Activated CD4-positive, alpha-beta T cell treated with anti-CD3 and anti-CD28 coated beads for 48 hours (primary cell): ENCODE data around the gene FRZB.

Experiments used
- DNase-seq: peaks from one replicate; pipeline ENCODE4 v3.0.0-alpha.2; 2020

Gene FRZB

GRCh38 chr2:182833084-182833854 lies 33.2 kb downstream of the FRZB start:
- DNase-seq = no peak

- no peak for DNase-seq
Measured at GRCh38 chr2:182831921-182832320, 34.5 kb downstream of the FRZB start.

GRCh38 chr2:182831101-182831500 lies 35.3 kb downstream of the FRZB start:
- no peak for DNase-seq

- DNase-seq = no peak
Measured at GRCh38 chr2:182827182-182827879, 39.1 kb downstream of the FRZB start.

- no peak for DNase-seq
Measured at GRCh38 chr2:182826496-182826895, 39.9 kb downstream of the FRZB start.

GRCh38 chr2:182826064-182826463 lies 40.4 kb downstream of the FRZB start:
- DNase-seq = no peak

- no peak for DNase-seq
Measured at GRCh38 chr2:182824767-182825158, 41.7 kb downstream of the FRZB start.

GRCh38 chr2:182824056-182824766 lies 42.2 kb downstream of the FRZB start:
- no peak for DNase-seq

GRCh38 chr2:182822733-182823132 lies 43.7 kb downstream of the FRZB start:
- DNase-seq = no peak

GRCh38 chr2:182821182-182821581 lies 45.3 kb downstream of the FRZB start:
- DNase-seq = no peak

- DNase-seq = no peak
Measured at GRCh38 chr2:182819412-182819811, 47.0 kb downstream of the FRZB start.

- DNase-seq = no peak
Measured at GRCh38 chr2:182818925-182819324, 47.5 kb downstream of the FRZB start.

GRCh38 chr2:182818501-182818900 lies 47.9 kb downstream of the FRZB start:
- no peak for DNase-seq

- DNase-seq = no peak
Measured at GRCh38 chr2:182817558-182817957, 48.9 kb downstream of the FRZB start.

- no peak for DNase-seq
Measured at GRCh38 chr2:182816866-182817265, 49.6 kb downstream of the FRZB start.

GRCh38 chr2:182814804-182815203 lies 51.6 kb downstream of the FRZB start:
- DNase-seq = no peak

- no peak for DNase-seq
Measured at GRCh38 chr2:182814380-182814779, 52.1 kb downstream of the FRZB start.

GRCh38 chr2:182810087-182810486 lies 56.4 kb downstream of the FRZB start:
- DNase-seq = no peak

- DNase-seq = no peak
Measured at GRCh38 chr2:182807319-182807718, 59.1 kb downstream of the FRZB start.

- DNase-seq = no peak
Measured at GRCh38 chr2:182804128-182804527, 62.3 kb downstream of the FRZB start.

- no peak for DNase-seq
Measured at GRCh38 chr2:182798736-182799135, 67.7 kb downstream of the FRZB start.

GRCh38 chr2:182792441-182792840 lies 74.0 kb downstream of the FRZB start:
- DNase-seq = no peak

- DNase-seq = no peak
Measured at GRCh38 chr2:182784777-182785176, 81.7 kb downstream of the FRZB start.
